Activated CD4-positive, CD25-positive, alpha-beta regulatory T cell (primary cell): ENCODE data around the gene FPR1.

Experiments used
- DNase-seq, 4 experiments: peaks; one replicate each; lab custom pipeline; 2025; lab: John Stamatoyannopoulos, UW

Gene FPR1

GRCh38 chr19:51704626-51705025 lies 47.1 kb downstream of the FPR1 start:
- no peak for DNase-seq

GRCh38 chr19:51703575-51704515 lies 47.8 kb downstream of the FPR1 start:
- DNase-seq: peak; percentile 94 to 98 (median 98)

GRCh38 chr19:51702825-51703574 lies 48.7 kb downstream of the FPR1 start:
- no peak for DNase-seq

GRCh38 chr19:51702103-51702824 lies 49.4 kb downstream of the FPR1 start:
- no peak for DNase-seq

- no peak for DNase-seq
These were observed 50.1 kb downstream of the FPR1 start for GRCh38 chr19:51701468-51702100.

GRCh38 chr19:51699170-51699569 lies 52.5 kb downstream of the FPR1 start:
- DNase-seq: no peak

- DNase-seq: no peak
These were observed 53.4 kb downstream of the FPR1 start for GRCh38 chr19:51698296-51698695.

GRCh38 chr19:51697169-51697776 lies 54.4 kb downstream of the FPR1 start:
- no peak for DNase-seq

- DNase-seq: no peak
These were observed 55.1 kb downstream of the FPR1 start for GRCh38 chr19:51696606-51697005.
